Smooth muscle cell (in vitro differentiated cells): ENCODE measurements around the gene DIDO1. TPM values are rescaled to one million over a fixed set of nuclear protein-coding genes. Genes with fewer than 3 reads are reported as not detected.

Source experiments
- DNase-seq: peaks from one replicate; lab custom pipeline; 2025; ENCODE audit not compliant: unreplicated experiment; lab: John Stamatoyannopoulos, UW
- H2AFZ ChIP-seq: fragments of 200-600 bp; sonication (generic); 2 replicates; pipeline ENCODE4 v1.6.0; 2016; ENCODE audit warnings: antibody characterized with exemption, low read depth, mild to moderate bottlenecking
- H3F3A ChIP-seq: fragments of 200-600 bp; sonication (generic); 2 replicates; pipeline ENCODE4 v1.6.0; 2017; ENCODE audit warnings: antibody characterized with exemption, low read depth
- H3K27ac ChIP-seq: fragments of 200-600 bp; sonication (generic); 2 replicates; pipeline ENCODE4 v1.5.1; 2016; ENCODE audit warnings: low read depth, mild to moderate bottlenecking
- H3K27me3 ChIP-seq: fragments of 200-600 bp; sonication (generic); 2 replicates; pipeline ENCODE4 v1.6.1; 2016; ENCODE audit warnings: low read depth, mild to moderate bottlenecking
- H3K36me3 ChIP-seq: fragments of 200-600 bp; sonication (generic); 2 replicates; pipeline ENCODE4 v1.5.1; 2016; ENCODE audit warnings: low read depth
- H3K4me1 ChIP-seq: fragments of 200-600 bp; sonication (generic); 2 replicates; pipeline ENCODE4 v1.5.1; 2016; ENCODE audit warnings: low read depth
- H3K4me2 ChIP-seq: fragments of 200-600 bp; sonication (generic); 2 replicates; pipeline ENCODE4 v1.6.0; 2016; ENCODE audit warnings: mild to moderate bottlenecking
- H3K4me3 ChIP-seq: fragments of 200-600 bp; sonication (generic); 2 replicates; pipeline ENCODE4 v1.5.1; 2016; ENCODE audit warnings: mild to moderate bottlenecking
- H3K79me2 ChIP-seq: fragments of 200-600 bp; sonication (generic); 2 replicates; pipeline ENCODE4 v1.6.0; 2016; ENCODE audit warnings: low read depth, mild to moderate bottlenecking
- H3K9ac ChIP-seq: fragments of 200-600 bp; sonication (generic); 2 replicates; pipeline ENCODE4 v1.6.0; 2016; ENCODE audit warnings: low read depth
- H3K9me3 ChIP-seq: fragments of 200-600 bp; sonication (generic); replicated peaks from 2 replicates; pipeline ENCODE4 v1.5.1; 2016; ENCODE audit warnings: low read depth
- H4K20me1 ChIP-seq: fragments of 200-600 bp; sonication (generic); 2 replicates; pipeline ENCODE4 v1.6.0; 2016; ENCODE audit warnings: low read depth
- CTCF ChIP-seq: fragments of 200-600 bp; sonication (generic); IDR thresholded peaks from 2 replicates; pipeline ENCODE4 v1.5.1; 2017; ENCODE audit warnings: borderline replicate concordance, mild to moderate bottlenecking, antibody characterized with exemption; ENCODE audit not compliant: insufficient read depth, poor library complexity, severe bottlenecking
- whole genome bisulfite sequencing: methylation state at CpG from one replicate; pipeline ENCODE4 v1.1.7; 2016; ENCODE audit warnings: low lambda C conversion rate; 5-methylcytosine and 5-hydroxymethylcytosine counted together
- polyA plus RNA-seq: library from polyadenylated mRNA; unstranded; fragments of >200 nt; fragmentation: Nextera tagmentation; extraction: Ambion mirVana; gene quantifications from 2 replicates; pipeline ENCODE4 v1.2.1, GENCODE V29; 2016
- total RNA-seq: library from RNA; depleted of rRNA; stranded (reverse); fragments of >200 nt; gene quantifications from 2 replicates; pipeline ENCODE4 v1.2.3, GENCODE V29; 2014

The DIDO1 gene
- total and polyA plus RNA-seq, 2 experiments from 2014 or later = 16.0 to 25.8 TPM

GRCh38 chr20:62860924-62861691, 65.2 kb downstream of the DIDO1 start:
- WGBS = 1% methylated on average over 62 of the region's 129 CpGs

GRCh38 chr20:62860391-62860923, 65.8 kb downstream of the DIDO1 start:
- DNase-seq = no peak
- no peak overlapping the region for H2AFZ ChIP-seq

More at GRCh38 chr20:62860924-62861691, 65.2 kb downstream of the DIDO1 start:
- peaks cover 18% of the 10 kb centered on the region for H3K79me2 ChIP-seq
- H3K27me3 ChIP-seq = no peaks in the 10 kb centered on the region
- peaks cover 24% of the 10 kb centered on the region for H4K20me1 ChIP-seq
- no peaks in the 10 kb centered on the region for H3F3A ChIP-seq
- H3K4me3 ChIP-seq = peak overlapping the region; percentile 46
- H3K9me3 ChIP-seq = no peaks in the 10 kb centered on the region
- no peak overlapping the region for H2AFZ ChIP-seq
- TF ChIP-seq CTCF = no peak
- H3K27ac ChIP-seq = no peak overlapping the region
- no peaks in the 10 kb centered on the region for H3K36me3 ChIP-seq
- peaks cover 15% of the 10 kb centered on the region for H3K4me1 ChIP-seq
- DNase-seq = no peak
- H3K9ac ChIP-seq = no peak overlapping the region
- H3K4me2 ChIP-seq = peak overlapping the region; percentile 80

GRCh38 chr20:62859721-62860120, 66.6 kb downstream of the DIDO1 start:
- H3K79me2 ChIP-seq = peaks cover 18% of the 10 kb centered on the region
- H3K9me3 ChIP-seq = no peaks in the 10 kb centered on the region
- peak overlapping the region; percentile 43 for H3K4me3 ChIP-seq
- H3K27me3 ChIP-seq = no peaks in the 10 kb centered on the region
- H3F3A ChIP-seq = no peaks in the 10 kb centered on the region
- peaks cover 15% of the 10 kb centered on the region for H3K4me1 ChIP-seq
- no peak overlapping the region for H2AFZ ChIP-seq
- peak overlapping the region; percentile 80 for H3K4me2 ChIP-seq
- WGBS = 93% methylated on average over 12 of the region's 12 CpGs
- no peak for DNase-seq
- no peak for TF ChIP-seq CTCF
- no peaks in the 10 kb centered on the region for H3K36me3 ChIP-seq
- H3K9ac ChIP-seq = no peak overlapping the region
- peaks cover 24% of the 10 kb centered on the region for H4K20me1 ChIP-seq
- H3K27ac ChIP-seq = peak overlapping the region; percentile 37

More at GRCh38 chr20:62860391-62860923, 65.8 kb downstream of the DIDO1 start:
- H3K4me2 ChIP-seq = peak overlapping the region; percentile 80
- H3K36me3 ChIP-seq = no peaks in the 10 kb centered on the region
- H3K9me3 ChIP-seq = no peaks in the 10 kb centered on the region
- H3K4me1 ChIP-seq = peaks cover 15% of the 10 kb centered on the region
- H4K20me1 ChIP-seq = peaks cover 24% of the 10 kb centered on the region
- no peaks in the 10 kb centered on the region for H3K27me3 ChIP-seq
- H3K9ac ChIP-seq = no peak overlapping the region
- peak overlapping the region; percentile 43 for H3K4me3 ChIP-seq
- no peak for TF ChIP-seq CTCF
- WGBS = 8% methylated on average over 24 of the region's 24 CpGs
- peaks cover 18% of the 10 kb centered on the region for H3K79me2 ChIP-seq
- H3K27ac ChIP-seq = peak overlapping the region; percentile 37
- H3F3A ChIP-seq = no peaks in the 10 kb centered on the region
